Upper lobe of left lung (tissue), 6 donors: ENCODE measurements around the gene IRF6. TPM values are rescaled to one million over a fixed set of nuclear protein-coding genes. Genes with fewer than 3 reads are reported as not detected.
A peak's percentile ranks its signal among the peaks of the same experiment; 100 is the strongest.

Source experiments
- ATAC-seq, 2 donors: fragments of 200-7000 bp; cut with Tn5 transposase; one replicate each; pipeline ENCODE4 v1.9.1; 2022; ENCODE audit warnings: mild to moderate bottlenecking in 2 of 2, moderate library complexity in 2 of 2; ENCODE audit not compliant: low FRiP score in 2 of 2
- DNase-seq, 2 donors: peaks; one replicate each; pipeline ENCODE4 v3.0.0-alpha.2; 2019 to 2020
- H3K27ac ChIP-seq, 4 donors: fragments of 200-600 bp; sonication (generic); one replicate each; pipeline ENCODE4 v1.5.1; 2016 to 2019
- H3K27me3 ChIP-seq, 4 donors: fragments of 200-600 bp; sonication (generic); one replicate each; pipeline ENCODE4 v1.5.1; 2017 to 2019
- H3K36me3 ChIP-seq, 4 donors: fragments of 200-600 bp; sonication (generic); one replicate each; pipeline ENCODE4 v1.5.1; 2016 to 2019
- H3K4me1 ChIP-seq, 4 donors: fragments of 200-600 bp; sonication (generic); one replicate each; pipeline ENCODE4 v1.5.1; 2018 to 2019
- H3K4me3 ChIP-seq, 4 donors: fragments of 200-600 bp; sonication (generic); one replicate each; pipeline ENCODE4 v1.5.1; 2017 to 2019; ENCODE audit warnings: mild to moderate bottlenecking in 2 of 4, moderate library complexity in 1 of 4
- H3K9me3 ChIP-seq, 4 donors: fragments of 200-600 bp; sonication (generic); one replicate each; pipeline ENCODE4 v1.5.1; 2018 to 2019
- EP300 ChIP-seq, 4 donors: sonication (generic); formaldehyde crosslinking; IDR thresholded peaks; one replicate each; pipeline ENCODE4 v1.5.1; 2017; ENCODE audit warnings: antibody characterized with exemption in 4 of 4, control low read depth in 2 of 4
- POLR2A ChIP-seq, 4 donors: fragments of 450-650 bp; IDR thresholded peaks; one replicate each; pipeline ENCODE4 v1.5.1; 2016 to 2017; ENCODE audit warnings: antibody characterized with exemption in 4 of 4, mild to moderate bottlenecking in 2 of 4
- POLR2AphosphoS5 ChIP-seq, 2 donors: sonication (generic); formaldehyde crosslinking; IDR thresholded peaks; one replicate each; pipeline ENCODE4 v1.5.1; 2017; ENCODE audit warnings: antibody characterized with exemption in 2 of 2
- WGBS, 2 donors: methylation state at CpG; one replicate each; pipeline ENCODE4 v1.1.5; 2017 to 2018; 5-methylcytosine and 5-hydroxymethylcytosine counted together
- total RNA-seq, 6 donors: library from RNA; depleted of rRNA in 4 of 6; stranded (reverse); fragments of >200 nt in 4 of 6; gene quantifications; one replicate each; pipeline versions ENCODE4 v1.1.0 to v1.2.1, GENCODE V29; 2016 to 2021
- TF ChIP-seq, protein P1 (sequence below), 6 experiments: fragments of 450-650 bp in 4 of 6; fragments of 200-600 bp in 2 of 6; sonication (generic) in 2 of 6; IDR thresholded peaks; one replicate each; pipeline ENCODE4 v1.5.1; 2016 to 2019; ENCODE audit warnings: antibody characterized with exemption in 6 of 6
- donor health status: DM: no; HTN: no; CAD: no; lungs with moderate emphysema.
- donor health status: DM: no; HTN: yes; CAD: no; lungs with severe emphysema.

IRF6 gene
- total RNA-seq, 6 donors from 2014 or later, result 11.5 to 36.3 (median 20.0) TPM

DNA sequence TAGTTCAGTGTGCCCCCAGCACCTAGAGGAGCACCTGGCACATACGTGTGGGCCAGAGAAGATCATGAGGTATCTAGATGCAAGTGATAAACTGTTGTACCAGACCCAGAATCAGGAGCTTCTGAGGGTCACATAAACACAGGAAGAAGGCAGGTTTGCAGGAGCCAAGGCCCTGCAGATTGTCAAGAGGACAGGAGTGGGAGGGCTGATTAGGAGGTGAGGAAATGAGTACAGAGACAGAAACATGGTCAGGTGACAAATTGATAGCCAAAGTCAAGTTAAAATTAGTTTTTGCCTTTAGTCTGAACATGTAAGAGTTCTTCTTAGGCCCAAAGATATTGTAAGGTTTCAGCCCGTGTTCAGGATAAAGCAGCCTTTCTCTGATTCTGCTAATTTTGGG, 64.1 kb downstream of the IRF6 start:
- H3K4me3 ChIP-seq, result no peak overlapping the region
- no peaks in the 10 kb centered on the region for H3K27me3 ChIP-seq
- TF ChIP-seq POLR2A (IDR thresholded peaks at IDR 0.05) (no peak), POLR2AphosphoS5 (IDR thresholded peaks at IDR 0.05) (no peak), EP300 (IDR thresholded peaks at IDR 0.05) (no peak)
- TF ChIP-seq, protein P1, sequence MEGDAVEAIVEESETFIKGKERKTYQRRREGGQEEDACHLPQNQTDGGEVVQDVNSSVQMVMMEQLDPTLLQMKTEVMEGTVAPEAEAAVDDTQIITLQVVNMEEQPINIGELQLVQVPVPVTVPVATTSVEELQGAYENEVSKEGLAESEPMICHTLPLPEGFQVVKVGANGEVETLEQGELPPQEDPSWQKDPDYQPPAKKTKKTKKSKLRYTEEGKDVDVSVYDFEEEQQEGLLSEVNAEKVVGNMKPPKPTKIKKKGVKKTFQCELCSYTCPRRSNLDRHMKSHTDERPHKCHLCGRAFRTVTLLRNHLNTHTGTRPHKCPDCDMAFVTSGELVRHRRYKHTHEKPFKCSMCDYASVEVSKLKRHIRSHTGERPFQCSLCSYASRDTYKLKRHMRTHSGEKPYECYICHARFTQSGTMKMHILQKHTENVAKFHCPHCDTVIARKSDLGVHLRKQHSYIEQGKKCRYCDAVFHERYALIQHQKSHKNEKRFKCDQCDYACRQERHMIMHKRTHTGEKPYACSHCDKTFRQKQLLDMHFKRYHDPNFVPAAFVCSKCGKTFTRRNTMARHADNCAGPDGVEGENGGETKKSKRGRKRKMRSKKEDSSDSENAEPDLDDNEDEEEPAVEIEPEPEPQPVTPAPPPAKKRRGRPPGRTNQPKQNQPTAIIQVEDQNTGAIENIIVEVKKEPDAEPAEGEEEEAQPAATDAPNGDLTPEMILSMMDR (IDR thresholded peaks at IDR 0.05), result no peak
- DNase-seq, result no peak
- H3K36me3 ChIP-seq, result no peaks in the 10 kb centered on the region
- H3K27ac ChIP-seq, result peak overlapping the region in 1 of 4 donors; percentile 50
- H3K4me1 ChIP-seq, result no peaks in the 10 kb centered on the region
- WGBS, 2 donors, result 62 to 76% methylated on average over 2 of the region's 2 CpGs
- ATAC-seq, result no peak
- no peaks in the 10 kb centered on the region for H3K9me3 ChIP-seq

GRCh38 chr1:209741193-209741592, 64.7 kb downstream of the IRF6 start:
- H3K4me3 ChIP-seq, result no peak overlapping the region
- TF ChIP-seq, protein P1 (IDR thresholded peaks at IDR 0.05), result no peak
- TF ChIP-seq POLR2AphosphoS5 (IDR thresholded peaks at IDR 0.05) (no peak), EP300 (IDR thresholded peaks at IDR 0.05) (no peak), POLR2A (IDR thresholded peaks at IDR 0.05) (no peak)
- 92 to 94% methylated on average over 3 of the region's 3 CpGs for WGBS, 2 donors
- no peak overlapping the region for H3K27ac ChIP-seq
- no peaks in the 10 kb centered on the region for H3K27me3 ChIP-seq
- H3K9me3 ChIP-seq, result no peaks in the 10 kb centered on the region
- no peaks in the 10 kb centered on the region for H3K36me3 ChIP-seq
- DNase-seq (no peak), ATAC-seq (no peak)
- H3K4me1 ChIP-seq, result no peaks in the 10 kb centered on the region

DNA sequence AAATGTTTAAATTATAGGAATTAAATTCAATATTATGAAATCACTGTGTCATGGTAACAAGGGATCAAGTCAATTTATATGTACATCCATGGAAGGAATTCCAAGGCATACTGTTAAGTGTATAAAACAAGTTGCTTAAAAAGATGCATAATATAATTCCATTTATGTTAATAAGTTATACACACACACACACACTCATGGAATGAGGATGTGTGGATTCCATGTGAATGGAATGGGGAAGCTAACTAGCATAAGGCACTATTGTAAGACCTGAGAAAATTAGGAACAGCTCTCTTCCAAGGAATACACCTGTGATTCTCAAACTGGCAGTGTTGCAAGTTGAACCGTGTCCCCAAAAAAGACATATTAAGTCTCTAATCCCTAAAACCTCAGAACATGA, 67.7 kb downstream of the IRF6 start:
- no peaks in the 10 kb centered on the region for H3K9me3 ChIP-seq
- ATAC-seq (no peak), DNase-seq (no peak)
- H3K4me3 ChIP-seq, result no peak overlapping the region
- no peak overlapping the region for H3K27ac ChIP-seq
- TF ChIP-seq EP300 (IDR thresholded peaks at IDR 0.05), result no peak
- TF ChIP-seq POLR2AphosphoS5 (IDR thresholded peaks at IDR 0.05), result no peak
- TF ChIP-seq POLR2A (IDR thresholded peaks at IDR 0.05), result no peak
- TF ChIP-seq, protein P1 (IDR thresholded peaks at IDR 0.05), result no peak
- no peaks in the 10 kb centered on the region for H3K4me1 ChIP-seq
- H3K27me3 ChIP-seq, result no peaks in the 10 kb centered on the region
- 67 to 94% methylated on average over 1 of the region's 1 CpG for WGBS, 2 donors
- H3K36me3 ChIP-seq, result no peaks in the 10 kb centered on the region

- no peaks in the 10 kb centered on the region for H3K4me1 ChIP-seq
- DNase-seq (no peak), ATAC-seq (no peak)
- no peaks in the 10 kb centered on the region for H3K36me3 ChIP-seq
- no peak for TF ChIP-seq POLR2A (IDR thresholded peaks at IDR 0.05)
- no peaks in the 10 kb centered on the region for H3K9me3 ChIP-seq
- no peak overlapping the region for H3K4me3 ChIP-seq
- H3K27ac ChIP-seq, result no peak overlapping the region
- H3K27me3 ChIP-seq, result no peaks in the 10 kb centered on the region
- WGBS, 2 donors, result 78% methylated on average over 5 of the region's 5 CpGs
These were observed 68.8 kb downstream of the IRF6 start for GRCh38 chr1:209737118-209737505.

DNA sequence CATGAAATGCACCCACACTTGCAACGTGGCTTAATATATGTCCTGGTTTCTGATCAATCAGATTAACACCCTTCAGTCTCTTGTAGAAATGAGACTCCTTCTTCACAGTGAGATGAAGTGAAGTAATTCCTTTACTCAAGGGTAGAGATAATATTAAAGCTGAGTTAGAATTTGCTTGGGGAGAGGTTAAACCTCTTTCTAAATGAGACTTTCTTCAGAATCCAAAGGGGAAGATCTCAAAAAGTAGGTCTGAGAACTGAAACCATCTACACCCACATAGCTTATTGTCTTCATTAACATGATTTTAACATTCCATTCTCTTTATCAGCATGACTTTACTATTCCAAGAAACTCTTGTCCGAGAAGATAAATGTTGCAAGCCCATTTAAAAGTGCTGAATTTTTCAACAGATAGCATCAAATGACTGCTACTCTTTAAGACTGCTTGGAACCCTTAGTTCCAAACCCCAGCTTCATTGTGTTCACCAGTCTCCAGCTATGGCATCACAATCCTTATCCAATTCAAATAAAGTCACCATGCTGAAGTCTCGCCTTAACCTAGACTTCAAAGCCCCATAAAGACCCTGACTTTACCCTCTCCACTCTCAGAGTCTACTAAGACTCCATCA, 69.3 kb downstream of the IRF6 start:
- Histone ChIP-seq H3K4me3 (no peak overlapping the region), H3K9me3 (no peaks in the 10 kb centered on the region), H3K36me3 (no peaks in the 10 kb centered on the region), H3K27me3 (no peaks in the 10 kb centered on the region), H3K27ac (no peak overlapping the region), H3K4me1 (no peaks in the 10 kb centered on the region)
- ATAC-seq (no peak), DNase-seq (no peak)
- 60 to 62% methylated on average over 3 of the region's 3 CpGs for WGBS, 2 donors
- TF ChIP-seq EP300 (IDR thresholded peaks at IDR 0.05), result no peak
- TF ChIP-seq POLR2AphosphoS5 (IDR thresholded peaks at IDR 0.05), result no peak
- TF ChIP-seq, protein P1 (IDR thresholded peaks at IDR 0.05), result no peak
- no peak for TF ChIP-seq POLR2A (IDR thresholded peaks at IDR 0.05)

Other genes with a start within 250 kb of the IRF6 start
- gene CAMK1G, start 222.4 kb downstream of the IRF6 start, total RNA-seq, result under 1 TPM in 3 of 6 donors, not detected in 3; 0.20 to 0.46 (median 0.30) TPM
- 100 to 1,000 TPM in 2 of 6 donors, 10 to 100 TPM in 4; 26.2 to 146 (median 79.6) TPM for gene LAMB3, start 153.7 kb downstream of the IRF6 start, total RNA-seq
- 100 to 1,000 TPM in 1 of 6 donors, 10 to 100 TPM in 5; 14.4 to 108 (median 46.0) TPM for gene G0S2, start 130.7 kb downstream of the IRF6 start, total RNA-seq
- 10 to 100 TPM in 5 of 6 donors, 1 to 10 TPM in 1; 3.1 to 25.8 (median 17.4) TPM for gene HSD11B1, start 101.3 kb downstream of the IRF6 start, total RNA-seq
- 10 to 100 TPM in 3 of 6 donors, 1 to 10 TPM in 3; 6.4 to 58.7 (median 10.8) TPM for gene TRAF3IP3, start 50.1 kb downstream of the IRF6 start, total RNA-seq
- 1 to 10 TPM in 5 of 6 donors, under 1 TPM in 1; 0.89 to 3.2 (median 1.8) TPM for gene C1orf74, start 21.6 kb downstream of the IRF6 start, total RNA-seq
- 1 to 10 TPM; 2.4 to 9.4 (median 7.9) TPM for gene UTP25, start 21.8 kb upstream of the IRF6 start, total RNA-seq
- not detected for gene SYT14, start 132.1 kb upstream of the IRF6 start, total RNA-seq